Neuronal stem cell (in vitro differentiated cells): ENCODE results near the gene PRKACA.

Experiments
- DNase-seq: peaks from one replicate; pipeline ENCODE4 v3.0.0-alpha.2; 2013; ENCODE audit warnings: low spot score
- H2AFZ ChIP-seq: one replicate; pipeline ENCODE4 v1.6.1; 2013; ENCODE audit warnings: mild to moderate bottlenecking, low read length, inconsistent platforms
- H2AK5ac ChIP-seq: 2 replicates; pipeline ENCODE4 v1.6.1; 2013; ENCODE audit warnings: low read depth, mild to moderate bottlenecking, inconsistent platforms, low read length, moderate library complexity, mixed read lengths
- H2BK120ac ChIP-seq: 2 replicates; pipeline ENCODE4 v1.6.1; 2013; ENCODE audit warnings: low read depth, mild to moderate bottlenecking, inconsistent platforms, low read length, moderate library complexity, mixed read lengths
- H2BK12ac ChIP-seq: one replicate; pipeline ENCODE4 v1.6.1; 2013; ENCODE audit warnings: low read length, inconsistent platforms
- H2BK15ac ChIP-seq: 2 replicates; pipeline ENCODE4 v1.6.1; 2013; ENCODE audit warnings: mild to moderate bottlenecking, low read length, inconsistent platforms, mixed read lengths
- H2BK5ac ChIP-seq: one replicate; pipeline ENCODE4 v1.6.1; 2013; ENCODE audit warnings: inconsistent platforms, mild to moderate bottlenecking, low read length, moderate library complexity
- H3K14ac ChIP-seq: one replicate; pipeline ENCODE4 v1.6.1; 2013; ENCODE audit warnings: low read length, inconsistent platforms
- H3K18ac ChIP-seq: 2 replicates; pipeline ENCODE4 v1.6.1; 2013; ENCODE audit warnings: low read length, inconsistent platforms
- H3K23ac ChIP-seq: 2 replicates; pipeline ENCODE4 v1.6.1; 2013; ENCODE audit warnings: low read depth, mild to moderate bottlenecking, mixed read lengths, low read length, inconsistent platforms; ENCODE audit not compliant: poor library complexity
- H3K27ac ChIP-seq: replicated peaks from 3 replicates; pipeline ENCODE4 v1.5.1; 2013; ENCODE audit warnings: low read length, inconsistent platforms
- H3K27me3 ChIP-seq, 3 experiments: 2 replicates each; pipeline ENCODE4 v1.6.1; 2013; ENCODE audit warnings: low read length in 3 of 3, mild to moderate bottlenecking in 2 of 3, inconsistent platforms in 1 of 3, low read depth in 1 of 3, mixed read lengths in 1 of 3, moderate library complexity in 1 of 3; ENCODE audit not compliant: control insufficient read depth in 3 of 3, insufficient read depth in 3 of 3
- H3K36me3 ChIP-seq, 2 donors: replicated peaks in 1 of 2; 2 replicates each; pipeline ENCODE4 v1.6.1; 2013; ENCODE audit warnings: low read length in 2 of 2; ENCODE audit not compliant: control insufficient read depth in 2 of 2, insufficient read depth in 2 of 2
- H3K4ac ChIP-seq: 2 replicates; pipeline ENCODE4 v1.6.1; 2013; ENCODE audit warnings: inconsistent platforms, mild to moderate bottlenecking, low read length, moderate library complexity
- H3K4me1 ChIP-seq, 2 donors: 1 replicate in 1 of 2; 2 replicates in 1 of 2; pipeline ENCODE4 v1.6.1; 2013; ENCODE audit warnings: low read length in 2 of 2, low read depth in 1 of 2; ENCODE audit not compliant: control insufficient read depth in 2 of 2, insufficient read depth in 1 of 2
- H3K4me2 ChIP-seq: one replicate; pipeline ENCODE4 v1.6.1; 2013; ENCODE audit warnings: mild to moderate bottlenecking, low read length, inconsistent platforms; ENCODE audit not compliant: insufficient read depth, poor library complexity, severe bottlenecking
- H3K4me3 ChIP-seq, 2 donors: 2 replicates each; pipeline ENCODE4 v1.5.1; 2013; ENCODE audit warnings: low read length in 2 of 2, mild to moderate bottlenecking in 2 of 2, inconsistent platforms in 1 of 2, moderate library complexity in 1 of 2
- H3K79me1 ChIP-seq: one replicate; pipeline ENCODE4 v1.6.1; 2013; ENCODE audit warnings: low read depth, mild to moderate bottlenecking, inconsistent platforms, low read length, moderate library complexity
- H3K9ac ChIP-seq: one replicate; pipeline ENCODE4 v1.6.1; 2013; ENCODE audit warnings: mild to moderate bottlenecking, low read depth, low read length, inconsistent platforms; ENCODE audit not compliant: poor library complexity
- H3K9me3 ChIP-seq, 2 donors: replicated peaks in 1 of 2; 2 replicates each; pipeline versions ENCODE3 to v1.6.1; 2013; ENCODE audit warnings: low read length in 2 of 2, mild to moderate bottlenecking in 2 of 2, inconsistent platforms in 1 of 2, low read depth in 1 of 2, mixed read lengths in 1 of 2, moderate library complexity in 1 of 2; ENCODE audit not compliant: control insufficient read depth in 2 of 2, insufficient read depth in 1 of 2
- H4K8ac ChIP-seq: one replicate; pipeline ENCODE4 v1.6.1; 2013; ENCODE audit warnings: low read depth, mild to moderate bottlenecking, inconsistent platforms, low read length, moderate library complexity
- H4K91ac ChIP-seq: one replicate; pipeline ENCODE4 v1.6.1; 2013; ENCODE audit warnings: low read length, low read depth, mild to moderate bottlenecking, inconsistent platforms; ENCODE audit not compliant: poor library complexity
- WGBS, 2 donors: extraction: QIAGEN DNeasy Blood & Tissue Kit; methylation state at CpG; one replicate each; pipeline ENCODE4 v1.1.7; 2013; ENCODE audit warnings: missing lambda C conversion rate in 2 of 2, mixed read lengths in 1 of 2; ENCODE audit not compliant: insufficient read length in 2 of 2, insufficient replicate concordance in 1 of 2; ENCODE audit errors: extremely low coverage in 2 of 2; 5-methylcytosine and 5-hydroxymethylcytosine counted together

PRKACA gene

GRCh38 chr19:14082675-14082960, 34.9 kb downstream of the PRKACA start:
- Histone ChIP-seq H2BK12ac (no peak overlapping the region), H3K27ac (no peak overlapping the region), H2AFZ (no peak overlapping the region), H3K4ac (no peak overlapping the region), H3K4me2 (no peak overlapping the region), H4K91ac (no peak overlapping the region), H3K36me3 (peaks cover 2 to 12% of the 10 kb centered on the region in 2 donors), H4K8ac (no peak overlapping the region), H3K18ac (no peak overlapping the region), H2BK5ac (no peak overlapping the region), H3K79me1 (no peaks in the 10 kb centered on the region), H3K9me3 (no peaks in the 10 kb centered on the region), H3K23ac (no peak overlapping the region), H3K9ac (no peak overlapping the region), H3K14ac (no peak overlapping the region), H2AK5ac (no peak overlapping the region), H3K27me3 (no peaks in the 10 kb centered on the region), H3K4me1 (peaks cover 0 to 5% of the 10 kb centered on the region in 2 donors), H2BK15ac (no peak overlapping the region), H2BK120ac (no peak overlapping the region), H3K4me3 (peak overlapping the region in 1 of 2 donors; percentile 60)
- no CpG with 5 or more reads among the region's 1 CpG for WGBS, 2 donors
- no peak for DNase-seq

GRCh38 chr19:14081797-14082674, 35.5 kb downstream of the PRKACA start:
- H2BK12ac ChIP-seq = no peak overlapping the region
- peak overlapping the region; percentile 83 for H2AFZ ChIP-seq
- peak overlapping the region; percentile 90 for H3K18ac ChIP-seq
- peak overlapping the region; percentile 84 for H2BK15ac ChIP-seq
- peaks cover 0 to 5% of the 10 kb centered on the region in 2 donors for H3K4me1 ChIP-seq
- H3K27ac ChIP-seq = peak overlapping the region; percentile 53
- H3K4ac ChIP-seq = no peak overlapping the region
- peak overlapping the region; percentile 58 for H2AK5ac ChIP-seq
- H2BK120ac ChIP-seq = no peak overlapping the region
- peak overlapping the region; percentile 93 for H2BK5ac ChIP-seq
- WGBS, 2 donors = no CpG with 5 or more reads among the region's 24 CpGs
- peaks cover 0 to 9% of the 10 kb centered on the region in 2 donors for H3K36me3 ChIP-seq
- no peak overlapping the region for H3K14ac ChIP-seq
- peak overlapping the region; percentile 52 for H3K23ac ChIP-seq
- H4K91ac ChIP-seq = no peak overlapping the region
- peak overlapping the region; percentile 93 for H3K4me2 ChIP-seq
- H3K4me3 ChIP-seq = peak overlapping the region; percentile 60 to 89
- DNase-seq = no peak
- no peaks in the 10 kb centered on the region for H3K9me3 ChIP-seq
- H3K9ac ChIP-seq = no peak overlapping the region
- no peaks in the 10 kb centered on the region for H3K27me3 ChIP-seq
- no peaks in the 10 kb centered on the region for H3K79me1 ChIP-seq
- no peak overlapping the region for H4K8ac ChIP-seq

DNA sequence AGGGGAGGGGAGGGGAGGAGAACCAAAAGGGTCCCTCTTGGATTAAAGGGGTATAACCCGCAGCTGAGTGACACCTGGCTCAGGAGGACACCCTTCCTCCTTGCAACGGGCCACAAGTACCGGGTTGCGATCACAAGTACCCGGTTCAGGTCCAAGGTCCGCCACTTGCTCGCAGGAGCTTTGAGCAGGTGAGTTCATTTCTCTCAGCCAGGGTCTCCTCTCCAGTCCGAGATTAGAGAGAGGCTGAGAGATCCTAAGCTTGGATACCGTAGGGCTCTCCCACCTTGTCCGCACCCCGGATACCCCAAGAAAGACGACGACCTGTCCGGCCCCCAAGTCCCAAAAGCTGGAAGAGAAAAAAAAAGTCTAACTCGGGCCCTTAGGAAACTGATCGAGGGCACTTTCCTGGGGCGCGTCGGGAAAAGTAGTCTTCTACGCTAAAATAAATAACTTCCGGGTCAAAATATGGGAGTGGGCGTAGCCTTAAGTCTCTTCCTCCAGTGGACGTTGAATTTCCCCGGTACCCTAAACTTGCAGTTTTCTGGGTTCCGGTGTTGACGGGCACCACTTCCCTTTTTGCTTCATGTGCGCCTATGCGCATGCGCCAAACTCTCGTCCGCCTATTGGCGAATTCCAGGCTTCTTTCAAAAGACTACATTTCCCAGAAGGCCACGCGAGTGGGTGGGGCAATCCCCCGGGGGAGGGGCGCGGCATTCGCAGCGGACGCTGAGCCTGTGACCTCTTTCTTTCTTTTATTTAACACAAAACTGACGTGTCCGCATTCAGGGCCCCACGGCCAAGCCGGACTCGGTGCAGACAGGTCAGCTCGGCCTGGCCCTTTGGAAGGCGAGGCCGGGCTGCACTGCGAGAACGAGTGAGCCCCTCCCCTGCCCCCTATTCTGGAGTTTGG, 36.4 kb downstream of the PRKACA start:
- peak overlapping the region; percentile 54 for H3K27ac ChIP-seq
- H3K9ac ChIP-seq = peak overlapping the region; percentile 72
- WGBS, 2 donors = no CpG with 5 or more reads among the region's 50 CpGs
- H2BK12ac ChIP-seq = no peak overlapping the region
- no peak overlapping the region for H3K4ac ChIP-seq
- H3K4me2 ChIP-seq = peak overlapping the region; percentile 98
- H3K4me3 ChIP-seq = peak overlapping the region; percentile 62 to 89
- no peaks in the 10 kb centered on the region for H3K9me3 ChIP-seq
- DNase-seq = peak; percentile 99
- no peaks in the 10 kb centered on the region for H3K36me3 ChIP-seq
- H3K79me1 ChIP-seq = no peaks in the 10 kb centered on the region
- H3K27me3 ChIP-seq = no peaks in the 10 kb centered on the region
- peak overlapping the region; percentile 93 for H2BK5ac ChIP-seq
- peak overlapping the region; percentile 88 for H2BK15ac ChIP-seq
- no peak overlapping the region for H4K8ac ChIP-seq
- peak overlapping the region; percentile 52 for H3K23ac ChIP-seq
- peak overlapping the region; percentile 60 for H2AK5ac ChIP-seq
- H3K18ac ChIP-seq = peak overlapping the region; percentile 91
- no peak overlapping the region for H3K14ac ChIP-seq
- peak overlapping the region; percentile 90 for H2AFZ ChIP-seq
- no peak overlapping the region for H2BK120ac ChIP-seq
- no peak overlapping the region for H4K91ac ChIP-seq
- H3K4me1 ChIP-seq = peaks cover 0 to 5% of the 10 kb centered on the region in 2 donors

DNA sequence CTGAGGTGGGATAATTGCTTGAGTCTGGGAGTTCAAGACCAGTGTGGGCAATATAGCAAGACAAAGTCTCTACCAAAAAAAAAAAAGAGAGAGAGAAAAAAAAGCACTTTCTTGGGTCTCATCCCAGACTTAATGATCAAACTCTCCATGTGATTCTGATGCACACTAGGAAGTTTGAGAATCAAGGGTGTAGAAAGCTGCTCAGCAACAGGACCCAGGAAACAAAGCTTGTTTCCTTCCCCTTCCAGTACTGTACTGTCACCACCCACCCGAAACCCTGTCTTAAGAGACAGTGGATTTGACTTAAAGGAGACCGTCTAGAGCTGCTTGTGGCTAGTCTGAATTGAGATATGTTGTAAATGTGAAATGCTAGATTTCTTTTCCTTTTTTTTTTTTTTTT, 39.2 kb downstream of the PRKACA start:
- H2BK15ac ChIP-seq = no peak overlapping the region
- no peak overlapping the region for H3K4ac ChIP-seq
- peaks cover 0 to 20% (median 5%) of the 10 kb centered on the region in 3 experiments for H3K27me3 ChIP-seq
- no peak for DNase-seq
- H2AK5ac ChIP-seq = no peak overlapping the region
- H3K4me1 ChIP-seq = peaks cover 7 to 14% of the 10 kb centered on the region in 2 donors
- H2BK12ac ChIP-seq = no peak overlapping the region
- H3K14ac ChIP-seq = no peak overlapping the region
- no peak overlapping the region for H2BK5ac ChIP-seq
- no peak overlapping the region for H2AFZ ChIP-seq
- no peaks in the 10 kb centered on the region for H3K36me3 ChIP-seq
- H4K8ac ChIP-seq = no peak overlapping the region
- H3K27ac ChIP-seq = no peak overlapping the region
- no peak overlapping the region for H3K18ac ChIP-seq
- no peak overlapping the region for H2BK120ac ChIP-seq
- H4K91ac ChIP-seq = no peak overlapping the region
- no peak overlapping the region for H3K4me3 ChIP-seq
- H3K9me3 ChIP-seq = no peaks in the 10 kb centered on the region
- H3K9ac ChIP-seq = no peak overlapping the region
- H3K79me1 ChIP-seq = no peaks in the 10 kb centered on the region
- H3K23ac ChIP-seq = no peak overlapping the region
- no peak overlapping the region for H3K4me2 ChIP-seq
- WGBS, 2 donors = no CpG with 5 or more reads among the region's 2 CpGs
